Skeletal muscle satellite cell (primary cell): ENCODE data around the gene CDKN2B-AS1.

Experiments
- H3K27me3 ChIP-seq: 2 replicates; pipeline ENCODE4 v1.7.0; 2013; ENCODE audit warnings: low read length; ENCODE audit not compliant: control insufficient read depth, insufficient read depth
- H3K36me3 ChIP-seq: 2 replicates; pipeline ENCODE4 v1.7.0; 2013; ENCODE audit warnings: mild to moderate bottlenecking, control low read depth, low read length; ENCODE audit not compliant: insufficient read depth
- H3K4me1 ChIP-seq: 2 replicates; pipeline ENCODE4 v1.7.0; 2013; ENCODE audit warnings: low read length; ENCODE audit not compliant: control insufficient read depth, insufficient read depth
- H3K4me2 ChIP-seq: 2 replicates; pipeline ENCODE4 v1.7.0; 2013; ENCODE audit warnings: mild to moderate bottlenecking, low read length
- H3K4me3 ChIP-seq: 2 replicates; pipeline ENCODE4 v1.7.0; 2013; ENCODE audit warnings: low read length
- H3K9ac ChIP-seq: 2 replicates; pipeline ENCODE4 v1.7.0; 2013; ENCODE audit warnings: mild to moderate bottlenecking, low read depth, low read length, moderate library complexity
- H3K9me3 ChIP-seq: replicated peaks from 2 replicates; pipeline ENCODE4 v1.7.0; 2013; ENCODE audit warnings: mild to moderate bottlenecking, control low read depth, low read length

The CDKN2B-AS1 gene

DNA sequence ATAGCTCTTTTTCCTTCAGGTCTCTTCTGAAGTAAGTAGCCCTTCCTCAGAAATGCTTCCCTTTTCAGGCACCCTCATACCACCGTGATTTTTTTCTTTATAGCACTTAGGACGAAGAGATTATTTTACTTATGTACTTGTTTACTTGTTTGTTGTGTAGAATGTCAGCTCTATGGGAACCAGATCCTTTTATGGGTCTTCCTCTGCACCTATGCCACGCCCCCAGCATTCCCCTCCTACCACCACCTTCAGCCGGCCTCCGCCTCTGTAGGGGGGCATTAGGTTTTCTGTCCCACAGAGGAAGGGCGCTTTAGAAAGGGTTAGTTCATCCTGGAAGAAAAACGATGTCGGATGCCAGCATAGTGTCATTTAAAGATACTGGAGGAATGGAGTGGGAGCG, 1.8 kb downstream of the CDKN2B-AS1 start:
- Histone ChIP-seq H3K9me3 (no peaks in the 10 kb centered on the region), H3K9ac (peak overlapping the region; percentile 89), H3K27me3 (no peaks in the 10 kb centered on the region), H3K4me3 (peak overlapping the region; percentile 90), H3K4me2 (peak overlapping the region; percentile 83), H3K4me1 (peaks cover 24% of the 10 kb centered on the region), H3K36me3 (no peaks in the 10 kb centered on the region)

GRCh38 chr9:21996858-21997257, 2.3 kb downstream of the CDKN2B-AS1 start:
- no peaks in the 10 kb centered on the region for H3K27me3 ChIP-seq
- no peaks in the 10 kb centered on the region for H3K36me3 ChIP-seq
- H3K4me2 ChIP-seq = no peak overlapping the region
- H3K4me1 ChIP-seq = peaks cover 22% of the 10 kb centered on the region
- no peaks in the 10 kb centered on the region for H3K9me3 ChIP-seq
- H3K4me3 ChIP-seq = no peak overlapping the region
- H3K9ac ChIP-seq = no peak overlapping the region

GRCh38 chr9:21997480-21997879, 2.9 kb downstream of the CDKN2B-AS1 start:
- no peak overlapping the region for H3K4me2 ChIP-seq
- H3K9me3 ChIP-seq = no peaks in the 10 kb centered on the region
- no peak overlapping the region for H3K9ac ChIP-seq
- H3K36me3 ChIP-seq = no peaks in the 10 kb centered on the region
- peaks cover 22% of the 10 kb centered on the region for H3K4me1 ChIP-seq
- no peaks in the 10 kb centered on the region for H3K27me3 ChIP-seq
- H3K4me3 ChIP-seq = no peak overlapping the region

DNA sequence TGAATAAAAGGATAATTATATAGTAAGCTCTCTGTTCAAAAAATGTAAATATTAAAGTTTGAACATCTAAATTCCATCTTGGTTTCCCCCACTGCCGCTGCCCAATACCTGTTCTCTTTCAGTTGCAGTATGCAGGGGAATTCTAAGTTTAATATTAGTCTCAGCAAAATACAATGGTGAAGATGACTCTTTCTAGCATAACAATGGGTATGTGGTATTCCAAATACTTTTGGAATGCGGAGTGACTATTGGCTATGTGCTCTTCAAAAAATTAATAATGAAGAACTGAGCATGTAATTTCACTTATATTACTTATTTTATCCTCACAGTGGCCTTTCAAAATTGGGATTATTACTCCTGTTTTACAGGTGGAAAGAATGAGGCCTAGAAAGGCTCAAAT, 3.4 kb downstream of the CDKN2B-AS1 start:
- H3K36me3 ChIP-seq = no peaks in the 10 kb centered on the region
- H3K9me3 ChIP-seq = no peaks in the 10 kb centered on the region
- no peak overlapping the region for H3K4me2 ChIP-seq
- H3K9ac ChIP-seq = no peak overlapping the region
- H3K4me3 ChIP-seq = no peak overlapping the region
- no peaks in the 10 kb centered on the region for H3K27me3 ChIP-seq
- peaks cover 19% of the 10 kb centered on the region for H3K4me1 ChIP-seq

DNA sequence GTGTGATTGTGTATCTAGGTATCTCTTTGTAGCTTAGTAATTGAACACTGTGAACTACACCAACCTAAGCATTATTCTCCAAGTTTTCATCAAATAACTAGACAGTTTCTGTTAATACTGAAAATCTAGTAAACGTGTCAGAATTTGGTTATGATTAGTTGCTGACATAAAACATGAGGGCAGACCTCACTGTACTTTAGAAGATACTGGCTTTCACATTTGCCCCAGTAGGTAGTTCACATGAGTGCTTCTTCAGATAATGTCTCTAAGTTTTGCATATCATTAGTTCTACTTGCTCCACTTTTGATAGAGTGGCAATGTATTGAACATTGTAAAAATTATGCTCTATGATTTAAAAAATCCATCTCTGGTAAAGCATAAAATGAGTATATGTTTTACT, 7.4 kb downstream of the CDKN2B-AS1 start:
- no peak overlapping the region for H3K4me3 ChIP-seq
- no peak overlapping the region for H3K4me2 ChIP-seq
- H3K9ac ChIP-seq = no peak overlapping the region
- H3K9me3 ChIP-seq = no peaks in the 10 kb centered on the region
- H3K4me1 ChIP-seq = no peaks in the 10 kb centered on the region
- peaks cover 21% of the 10 kb centered on the region for H3K36me3 ChIP-seq
- no peaks in the 10 kb centered on the region for H3K27me3 ChIP-seq

GRCh38 chr9:22005021-22005701, 10.6 kb downstream of the CDKN2B-AS1 start:
- H3K4me3 ChIP-seq = no peak overlapping the region
- H3K9me3 ChIP-seq = no peaks in the 10 kb centered on the region
- no peaks in the 10 kb centered on the region for H3K27me3 ChIP-seq
- peaks cover 21% of the 10 kb centered on the region for H3K36me3 ChIP-seq
- H3K9ac ChIP-seq = no peak overlapping the region
- peak overlapping the region; percentile 50 for H3K4me2 ChIP-seq
- no peaks in the 10 kb centered on the region for H3K4me1 ChIP-seq

DNA sequence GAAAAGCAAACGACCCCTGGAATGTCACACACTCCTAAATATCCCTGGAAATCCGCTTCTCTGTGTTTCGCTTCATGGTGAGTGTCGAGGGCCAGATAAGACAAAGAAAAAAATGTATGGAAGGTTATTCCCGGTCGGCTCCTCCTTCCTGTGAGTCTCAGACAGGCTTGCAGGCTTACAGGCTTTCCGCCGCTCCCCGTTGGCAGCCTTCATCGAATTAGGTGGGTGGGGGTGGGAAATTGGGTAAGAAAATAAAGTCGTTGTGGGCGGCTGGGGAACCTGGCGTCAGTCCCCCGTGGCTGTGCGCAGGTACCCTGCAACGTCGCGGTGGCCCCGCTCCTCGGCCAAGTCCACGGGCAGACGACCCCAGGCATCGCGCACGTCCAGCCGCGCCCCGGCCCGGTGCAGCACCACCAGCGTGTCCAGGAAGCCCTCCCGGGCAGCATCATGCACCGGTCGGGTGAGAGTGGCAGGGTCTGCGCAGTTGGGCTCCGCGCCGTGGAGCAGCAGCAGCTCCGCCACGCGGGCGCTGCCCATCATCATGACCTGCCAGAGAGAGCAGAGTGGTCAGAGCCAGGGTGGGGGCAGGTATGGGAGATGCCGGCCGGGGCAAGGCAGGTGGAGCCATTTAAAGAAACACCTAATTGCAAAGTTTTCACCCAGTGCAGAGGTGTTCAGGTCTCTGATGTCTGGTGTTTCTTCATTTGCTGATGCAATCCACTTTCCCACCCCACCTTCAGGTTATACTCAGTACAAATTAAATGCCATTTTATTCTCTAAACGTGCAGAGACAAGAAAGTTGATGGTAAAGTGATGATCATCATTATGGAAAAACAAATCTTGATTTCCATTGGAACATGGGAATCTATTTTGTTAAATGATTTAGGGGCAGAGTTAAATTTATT, 11.4 kb downstream of the CDKN2B-AS1 start:
- H3K4me2 ChIP-seq = peak overlapping the region; percentile 50
- no peaks in the 10 kb centered on the region for H3K9me3 ChIP-seq
- peak overlapping the region; percentile 40 for H3K4me3 ChIP-seq
- H3K9ac ChIP-seq = no peak overlapping the region
- H3K27me3 ChIP-seq = no peaks in the 10 kb centered on the region
- peaks cover 21% of the 10 kb centered on the region for H3K36me3 ChIP-seq
- H3K4me1 ChIP-seq = no peaks in the 10 kb centered on the region

GRCh38 chr9:22008384-22008716, 13.8 kb downstream of the CDKN2B-AS1 start:
- peak overlapping the region; percentile 91 for H3K9ac ChIP-seq
- peak overlapping the region; percentile 82 for H3K4me2 ChIP-seq
- no peaks in the 10 kb centered on the region for H3K27me3 ChIP-seq
- H3K36me3 ChIP-seq = peaks cover 21% of the 10 kb centered on the region
- no peaks in the 10 kb centered on the region for H3K9me3 ChIP-seq
- peak overlapping the region; percentile 86 for H3K4me3 ChIP-seq
- H3K4me1 ChIP-seq = no peaks in the 10 kb centered on the region

DNA sequence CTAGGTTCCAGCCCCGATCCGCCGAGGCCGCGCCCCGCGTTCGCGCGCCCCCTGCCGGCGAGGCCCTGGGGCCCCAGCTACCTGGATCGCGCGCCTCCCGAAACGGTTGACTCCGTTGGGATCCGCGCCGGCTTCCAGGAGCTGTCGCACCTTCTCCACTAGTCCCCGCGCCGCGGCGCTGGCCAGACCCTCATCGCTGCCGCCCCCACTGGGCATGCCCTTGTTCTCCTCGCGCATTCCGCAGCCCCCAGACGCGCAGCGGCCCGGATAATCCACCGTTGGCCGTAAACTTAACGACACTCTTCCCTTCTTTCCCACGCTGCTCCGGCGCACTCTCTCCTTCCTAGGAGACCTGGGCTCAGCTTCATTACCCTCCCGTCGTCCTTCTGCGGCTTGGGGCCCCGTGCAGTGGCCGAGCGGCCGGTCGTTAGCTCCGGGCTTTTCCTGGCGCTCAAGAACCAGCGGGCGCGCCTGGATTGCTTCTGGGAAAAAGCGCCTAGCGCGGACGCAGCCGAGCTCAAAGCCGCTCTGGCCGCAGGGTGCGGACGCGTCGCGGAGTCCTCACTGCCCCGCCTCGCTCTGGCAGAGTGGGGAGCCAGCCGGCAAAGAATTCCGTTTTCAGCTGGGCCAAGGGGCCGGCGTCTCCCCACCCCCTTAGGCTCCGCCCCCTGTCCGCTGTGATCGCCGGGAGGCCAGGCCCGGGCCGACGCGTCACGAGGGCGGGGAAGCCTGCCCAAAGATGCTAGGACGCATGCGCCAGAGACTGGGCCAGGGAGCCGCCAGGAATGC, 14.3 kb downstream of the CDKN2B-AS1 start, which contains the start of gene CDKN2B:
TSS of gene CDKN2B (minus strand) at position 589 of the 789 bp plus-strand sequence. CDS start at position 237, 352 bp downstream.
- H3K4me1 ChIP-seq = no peaks in the 10 kb centered on the region
- peaks cover 21% of the 10 kb centered on the region for H3K36me3 ChIP-seq
- H3K4me2 ChIP-seq = peak within 1 kb of the TSS; percentile 82
- no peaks in the 10 kb centered on the region for H3K9me3 ChIP-seq
- H3K9ac ChIP-seq = peak within 1 kb of the TSS; percentile 91
- H3K27me3 ChIP-seq = no peaks in the 10 kb centered on the region
- H3K4me3 ChIP-seq = peak within 1 kb of the TSS; percentile 86

- Histone ChIP-seq H3K9ac (peak overlapping the region; percentile 26), H3K4me2 (peak overlapping the region; percentile 82), H3K9me3 (no peaks in the 10 kb centered on the region), H3K36me3 (peaks cover 17% of the 10 kb centered on the region), H3K4me1 (no peaks in the 10 kb centered on the region), H3K27me3 (no peaks in the 10 kb centered on the region), H3K4me3 (peak overlapping the region; percentile 59)
Observed at GRCh38 chr9:22009506-22009867, 14.9 kb downstream of the CDKN2B-AS1 start.

- no peaks in the 10 kb centered on the region for H3K27me3 ChIP-seq
- H3K4me3 ChIP-seq = no peak overlapping the region
- no peak overlapping the region for H3K9ac ChIP-seq
- peaks cover 1% of the 10 kb centered on the region for H3K36me3 ChIP-seq
- no peaks in the 10 kb centered on the region for H3K9me3 ChIP-seq
- no peaks in the 10 kb centered on the region for H3K4me1 ChIP-seq
- H3K4me2 ChIP-seq = no peak overlapping the region
Observed at GRCh38 chr9:22010866-22011625, 16.5 kb downstream of the CDKN2B-AS1 start.
